ENCODE results near the gene RAB3IL1.
A peak's percentile ranks its signal among the peaks of the same experiment; 100 is the strongest.
"Not testable (repeated sequence)": the region's sequence is repeated elsewhere in the genome, so short reads cannot be mapped to it uniquely, and the experiment has no call there.

RAB3IL1 gene

DNA sequence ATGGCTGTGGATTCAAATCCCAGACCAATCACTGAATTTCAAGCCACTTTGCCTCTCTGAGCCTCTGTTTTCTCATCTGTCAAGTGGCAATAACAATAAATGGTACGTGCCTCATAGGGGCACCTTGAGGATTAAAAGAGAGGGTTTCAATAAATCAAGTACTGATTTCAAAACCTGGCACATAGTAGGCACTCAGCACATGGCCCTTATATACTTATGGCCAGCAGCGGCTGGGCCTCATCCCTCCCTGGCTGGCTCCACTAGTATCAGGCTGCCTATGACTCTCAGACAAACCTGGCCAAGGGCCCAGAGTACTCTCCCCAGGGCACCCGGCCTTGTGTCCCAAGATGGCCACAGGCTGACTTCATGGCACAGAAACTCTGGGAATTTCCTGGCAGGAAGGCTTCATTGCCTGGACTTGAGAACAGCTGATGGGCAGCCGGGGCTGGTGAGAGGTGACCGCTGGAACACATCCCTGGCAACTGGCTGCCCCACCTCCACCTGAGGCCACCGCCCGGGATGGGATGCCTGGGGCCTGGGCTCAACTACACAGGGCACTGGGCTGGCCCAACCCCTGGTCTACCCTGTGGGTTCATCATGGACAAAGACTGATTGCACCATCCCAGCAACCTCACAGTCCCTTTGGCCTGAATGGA, 29.4 kb downstream of the RAB3IL1 start:
- no peak for FAIRE-seq

DNA sequence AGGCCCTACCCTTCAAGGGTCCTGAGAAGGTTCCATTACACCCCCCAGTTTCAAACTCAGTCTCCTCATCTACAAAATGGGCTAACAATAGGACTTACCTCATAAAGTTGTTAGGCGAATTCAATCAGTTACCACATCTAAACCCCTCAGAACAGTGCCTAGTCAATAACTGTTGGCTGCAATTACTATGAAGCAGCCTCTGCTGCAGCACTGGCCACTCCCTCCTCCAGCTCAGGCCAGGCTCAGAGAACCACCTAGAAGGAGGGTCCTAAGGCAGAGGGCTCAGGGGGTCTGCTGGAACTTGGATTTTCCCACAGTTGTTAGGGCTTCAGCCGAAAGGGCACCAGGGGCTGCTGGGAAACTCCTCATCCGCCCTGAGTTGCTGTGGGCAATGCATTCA, 30.7 kb downstream of the RAB3IL1 start:
- FAIRE-seq (no peak), DNase-seq (ENCODE audit: insufficient read length) (no peak)
- TF ChIP-seq POLR2A (IDR thresholded peaks at IDR 0.05; ENCODE audit: low read depth, low read length) (no peak), TAF1 (IDR thresholded peaks at IDR 0.05; ENCODE audit: borderline replicate concordance, low read depth, low read length) (no peak), POLR2AphosphoS5 (IDR thresholded peaks at IDR 0.05; ENCODE audit: low read depth, low read length) (no peak)

More for the DNA sequence above, 29.4 kb downstream of the RAB3IL1 start:
- TF ChIP-seq TAF1 (IDR thresholded peaks at IDR 0.05; ENCODE audit: borderline replicate concordance, low read depth, low read length) (no peak), POLR2A (IDR thresholded peaks at IDR 0.05; ENCODE audit: low read depth, low read length) (no peak), POLR2AphosphoS5 (IDR thresholded peaks at IDR 0.05; ENCODE audit: low read depth, low read length) (no peak)
- no peak for DNase-seq (ENCODE audit: insufficient read length)

- no peak for FAIRE-seq
- DNase-seq (ENCODE audit: insufficient read length) = no peak
- TF ChIP-seq POLR2AphosphoS5 (IDR thresholded peaks at IDR 0.05; ENCODE audit: low read depth, low read length) = no peak
These were observed 31.4 kb downstream of the RAB3IL1 start for GRCh38 chr11:61885784-61886580.

DNA sequence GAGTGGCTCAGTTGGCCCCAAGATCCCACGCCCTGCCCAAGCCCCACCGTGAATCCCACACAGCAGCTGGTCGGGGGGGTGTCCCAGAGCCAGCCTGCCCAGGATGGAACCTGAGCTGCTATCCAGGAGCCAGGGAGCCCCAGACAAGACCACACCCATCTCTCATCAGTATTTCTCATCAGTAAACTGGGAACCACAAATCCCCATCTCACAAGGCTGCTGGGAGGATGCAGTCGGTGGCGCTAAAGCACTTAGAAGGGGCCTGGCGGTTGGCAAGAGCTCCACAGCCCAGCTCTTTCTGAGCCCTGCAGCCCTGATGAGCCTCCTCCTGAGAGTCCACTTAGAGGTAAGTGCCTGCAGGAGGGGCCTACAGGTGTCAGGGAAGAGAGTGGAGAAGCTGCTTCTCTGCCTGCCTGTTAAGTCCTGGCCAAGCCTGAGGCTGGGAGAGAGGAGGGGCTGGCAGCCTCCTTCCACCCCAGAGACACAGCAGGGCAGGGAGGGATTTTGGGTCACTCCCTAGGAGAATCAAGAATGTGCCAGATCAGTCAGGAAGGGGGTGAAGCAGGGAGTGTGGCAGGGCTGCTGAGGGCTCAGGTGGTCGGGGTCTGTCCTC, 32.1 kb downstream of the RAB3IL1 start:
- DNase-seq (ENCODE audit: insufficient read length) (no peak), FAIRE-seq (no peak)
- TF ChIP-seq TAF1 (IDR thresholded peaks at IDR 0.05; ENCODE audit: borderline replicate concordance, low read depth, low read length) = no peak
- no peak for TF ChIP-seq POLR2AphosphoS5 (IDR thresholded peaks at IDR 0.05; ENCODE audit: low read depth, low read length)
- no peak for TF ChIP-seq POLR2A (IDR thresholded peaks at IDR 0.05; ENCODE audit: low read depth, low read length)

- DNase-seq (ENCODE audit: insufficient read length) (no peak), FAIRE-seq (no peak)
- no peak for TF ChIP-seq POLR2A (IDR thresholded peaks at IDR 0.05; ENCODE audit: low read depth, low read length)
- TF ChIP-seq TAF1 (IDR thresholded peaks at IDR 0.05; ENCODE audit: borderline replicate concordance, low read depth, low read length) = no peak
- no peak for TF ChIP-seq POLR2AphosphoS5 (IDR thresholded peaks at IDR 0.05; ENCODE audit: low read depth, low read length)
These were observed 33.4 kb downstream of the RAB3IL1 start for GRCh38 chr11:61883947-61884346.

DNA sequence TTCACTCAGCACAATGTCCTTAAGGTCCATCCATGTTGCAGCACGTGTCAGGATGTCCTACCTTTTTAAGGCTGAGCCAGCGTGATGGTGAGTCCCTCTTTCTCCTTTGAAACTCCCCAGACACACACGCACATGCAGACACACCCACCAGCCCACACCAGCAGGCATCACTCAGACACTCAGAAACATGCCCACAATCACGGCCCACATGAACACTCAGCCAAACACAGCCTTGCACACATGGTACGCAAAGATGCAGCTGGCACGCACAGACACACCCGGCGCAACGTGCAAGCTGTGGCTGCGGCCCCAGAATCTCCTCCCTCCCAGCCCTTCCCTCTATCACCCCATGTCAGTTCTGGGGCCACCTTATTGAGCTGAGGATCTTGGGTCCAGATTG, 34.0 kb downstream of the RAB3IL1 start:
- no peak for FAIRE-seq
- no peak for TF ChIP-seq POLR2AphosphoS5 (IDR thresholded peaks at IDR 0.05; ENCODE audit: low read depth, low read length)

DNA sequence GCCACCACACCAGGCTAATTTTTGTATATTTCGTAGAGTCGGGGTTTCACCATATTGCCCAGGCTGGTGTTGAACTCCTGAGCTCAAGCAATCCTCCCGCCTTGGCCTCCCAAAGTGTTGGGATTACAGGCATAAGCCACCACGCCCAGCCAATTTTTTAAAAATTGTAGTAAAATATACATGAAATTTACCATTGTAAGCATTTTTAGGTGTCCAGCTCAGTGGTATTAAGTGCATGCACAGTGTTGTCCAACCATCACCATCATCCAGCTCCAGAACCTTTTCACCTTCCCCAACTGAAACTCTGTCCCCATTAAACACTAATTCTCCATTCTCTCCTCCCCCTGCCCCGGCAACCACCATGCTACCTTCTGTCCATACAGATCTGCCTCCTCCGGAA, 34.5 kb downstream of the RAB3IL1 start:
- DNase-seq (ENCODE audit: insufficient read length) (no peak), FAIRE-seq (no peak)
- no peak for TF ChIP-seq TAF1 (IDR thresholded peaks at IDR 0.05; ENCODE audit: borderline replicate concordance, low read depth, low read length)
- TF ChIP-seq POLR2AphosphoS5 (IDR thresholded peaks at IDR 0.05; ENCODE audit: low read depth, low read length) = no peak
- TF ChIP-seq POLR2A (IDR thresholded peaks at IDR 0.05; ENCODE audit: low read depth, low read length) = no peak

More for the DNA sequence above, 34.0 kb downstream of the RAB3IL1 start:
- no peak for DNase-seq (ENCODE audit: insufficient read length)

DNA sequence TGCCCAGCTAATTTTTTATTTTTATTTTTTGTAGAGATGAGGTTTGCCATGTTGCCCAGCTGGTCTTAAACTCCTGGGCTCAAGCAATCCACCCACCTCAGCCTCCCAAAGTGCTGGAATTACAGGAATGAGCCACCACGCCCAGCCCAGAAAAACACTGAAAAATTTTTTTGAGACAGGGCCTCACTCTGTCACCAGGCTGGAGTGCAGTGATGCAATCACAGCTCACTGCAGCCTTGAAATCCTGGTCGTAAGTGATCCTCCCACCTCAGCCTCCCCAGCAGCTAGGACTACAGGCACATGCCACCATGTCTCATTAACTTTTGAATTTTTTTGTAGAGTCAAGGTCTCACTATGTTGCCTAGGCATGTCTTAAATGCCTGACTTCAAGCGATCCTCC, 35.1 kb downstream of the RAB3IL1 start:
- FAIRE-seq; DNase-seq (ENCODE audit: insufficient read length): not testable (repeated sequence)

DNA sequence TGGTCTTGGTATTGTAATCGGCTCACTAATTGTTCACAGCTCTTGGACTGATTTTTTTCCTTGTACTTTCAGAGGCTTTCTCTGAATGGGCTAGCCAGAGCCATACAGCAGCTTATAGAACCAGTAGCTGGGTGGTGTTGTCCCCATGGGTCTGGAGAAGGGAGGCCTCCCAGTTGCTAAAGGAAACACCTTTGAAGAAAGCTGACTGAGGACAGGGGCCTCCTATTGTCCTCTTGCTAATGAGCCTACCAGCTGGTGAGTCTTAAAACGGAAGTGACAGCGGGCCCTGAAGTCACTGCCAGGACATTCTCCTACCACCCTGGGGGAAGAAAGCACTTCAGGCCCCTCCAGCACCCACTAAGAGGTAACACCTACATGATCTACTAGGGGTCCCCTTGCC, 36.0 kb downstream of the RAB3IL1 start:
- TF ChIP-seq POLR2AphosphoS5 (IDR thresholded peaks at IDR 0.05; ENCODE audit: low read depth, low read length) (no peak), POLR2A (IDR thresholded peaks at IDR 0.05; ENCODE audit: low read depth, low read length) (no peak), TAF1 (IDR thresholded peaks at IDR 0.05; ENCODE audit: borderline replicate concordance, low read depth, low read length) (no peak)
- no peak for DNase-seq (ENCODE audit: insufficient read length)
- FAIRE-seq = no peak

DNA sequence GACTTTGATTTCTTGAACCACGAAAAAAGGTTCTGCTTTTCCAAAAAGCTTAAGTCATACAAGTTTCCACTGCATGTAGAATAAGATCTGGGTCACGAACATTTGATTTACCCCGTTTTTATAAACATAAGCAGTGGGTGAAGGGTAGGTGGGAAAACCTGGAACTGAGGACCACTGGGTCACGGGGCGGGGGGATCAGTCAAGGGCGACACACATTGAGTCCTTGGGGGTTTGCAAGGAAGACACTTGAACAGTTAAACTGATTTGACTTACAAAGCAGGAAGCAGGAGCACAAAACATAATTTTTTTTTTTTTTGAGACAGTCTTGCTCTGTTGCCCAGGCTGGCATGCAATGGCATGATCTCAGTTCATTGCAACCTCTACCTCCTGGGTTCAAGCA, 36.9 kb downstream of the RAB3IL1 start:
- no peak for FAIRE-seq
- TF ChIP-seq POLR2A (IDR thresholded peaks at IDR 0.05; ENCODE audit: low read depth, low read length) = no peak

GRCh38 chr11:61880031-61880430, 37.3 kb downstream of the RAB3IL1 start:
- peak; percentile 58 for DNase-seq (ENCODE audit: insufficient read length)
- no peak for TF ChIP-seq POLR2AphosphoS5 (IDR thresholded peaks at IDR 0.05; ENCODE audit: low read depth, low read length)
- peak; percentile 24; the same call in 1 of the 2 replicates for TF ChIP-seq POLR2A (IDR thresholded peaks at IDR 0.05; ENCODE audit: low read depth, low read length)
- TF ChIP-seq TAF1 (IDR thresholded peaks at IDR 0.05; ENCODE audit: borderline replicate concordance, low read depth, low read length) = no peak
- FAIRE-seq = peak; percentile 92

More for the DNA sequence above, 36.9 kb downstream of the RAB3IL1 start:
- DNase-seq (ENCODE audit: insufficient read length) = no peak

DNA sequence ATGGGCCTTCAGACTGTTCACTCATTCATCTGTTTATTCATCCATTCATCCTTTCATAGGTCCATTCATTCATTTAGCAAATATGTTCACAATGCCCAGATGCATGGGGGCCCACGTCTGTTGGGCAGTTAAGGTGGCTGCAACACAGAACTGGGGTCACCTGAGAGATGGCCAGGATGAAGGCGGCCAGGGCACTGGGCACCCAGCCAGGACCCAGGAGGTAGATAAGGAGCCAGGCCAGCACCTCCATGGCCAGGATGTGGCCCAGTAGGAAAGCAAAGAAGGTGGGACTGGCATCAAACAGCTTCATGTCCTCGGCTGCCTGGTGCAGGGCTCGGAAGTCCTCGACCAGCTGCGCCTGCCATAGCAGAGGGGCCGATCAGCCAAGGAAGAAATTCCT, 38.2 kb downstream of the RAB3IL1 start:
- TF ChIP-seq POLR2AphosphoS5 (IDR thresholded peaks at IDR 0.05; ENCODE audit: low read depth, low read length) (no peak), POLR2A (IDR thresholded peaks at IDR 0.05; ENCODE audit: low read depth, low read length) (no peak), TAF1 (IDR thresholded peaks at IDR 0.05; ENCODE audit: borderline replicate concordance, low read depth, low read length) (no peak)
- DNase-seq (ENCODE audit: insufficient read length) (no peak), FAIRE-seq (no peak)
